ENCODE results near the gene CCDC63.

DNA sequence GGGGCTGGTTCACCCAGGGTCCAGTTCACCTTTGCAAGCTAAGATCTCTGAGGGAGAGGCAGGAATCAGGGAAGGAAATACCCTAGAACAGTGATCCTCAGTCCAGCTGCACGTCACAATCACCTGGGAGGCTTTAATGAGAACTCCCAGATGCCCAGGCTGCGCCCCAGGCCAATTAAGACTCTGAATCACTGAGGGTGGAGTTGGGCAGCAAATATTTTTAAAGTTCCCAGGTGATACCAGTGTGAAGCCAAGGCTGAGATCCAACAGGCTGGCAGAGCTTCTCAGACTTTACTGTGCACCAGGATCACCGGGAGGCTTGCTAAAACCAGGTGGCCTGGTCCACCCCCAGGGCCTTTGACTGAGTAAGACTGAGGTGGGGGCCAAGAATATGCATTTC is 49.8 kb downstream of the CCDC63 start:
- TF ChIP-seq, protein P1, sequence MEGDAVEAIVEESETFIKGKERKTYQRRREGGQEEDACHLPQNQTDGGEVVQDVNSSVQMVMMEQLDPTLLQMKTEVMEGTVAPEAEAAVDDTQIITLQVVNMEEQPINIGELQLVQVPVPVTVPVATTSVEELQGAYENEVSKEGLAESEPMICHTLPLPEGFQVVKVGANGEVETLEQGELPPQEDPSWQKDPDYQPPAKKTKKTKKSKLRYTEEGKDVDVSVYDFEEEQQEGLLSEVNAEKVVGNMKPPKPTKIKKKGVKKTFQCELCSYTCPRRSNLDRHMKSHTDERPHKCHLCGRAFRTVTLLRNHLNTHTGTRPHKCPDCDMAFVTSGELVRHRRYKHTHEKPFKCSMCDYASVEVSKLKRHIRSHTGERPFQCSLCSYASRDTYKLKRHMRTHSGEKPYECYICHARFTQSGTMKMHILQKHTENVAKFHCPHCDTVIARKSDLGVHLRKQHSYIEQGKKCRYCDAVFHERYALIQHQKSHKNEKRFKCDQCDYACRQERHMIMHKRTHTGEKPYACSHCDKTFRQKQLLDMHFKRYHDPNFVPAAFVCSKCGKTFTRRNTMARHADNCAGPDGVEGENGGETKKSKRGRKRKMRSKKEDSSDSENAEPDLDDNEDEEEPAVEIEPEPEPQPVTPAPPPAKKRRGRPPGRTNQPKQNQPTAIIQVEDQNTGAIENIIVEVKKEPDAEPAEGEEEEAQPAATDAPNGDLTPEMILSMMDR (conservative IDR thresholded peaks at IDR 0.05 in 1 of 2, IDR thresholded peaks at IDR 0.05 in 1 of 2; ENCODE audit: low read depth in 1 of 2, low read length in 2 of 2), result no peak
- no peak for TF ChIP-seq EZH2 (IDR thresholded peaks at IDR 0.05; ENCODE audit: low read length, missing control alignments)

Measured in fibroblast of lung (primary cell).